ENCODE measurements around the gene NACC1. TPM values are rescaled to one million over a fixed set of nuclear protein-coding genes. Genes with fewer than 3 reads are reported as not detected.

Gene NACC1
- total and polyA plus RNA-seq, 2 of the 13 experiments (the other 11 are each of a cell fraction or from before 2014, with no cell fraction given) = 31.8 to 42.3 TPM

- TF ChIP-seq MTERF4 (CRISPR knock-in tag; IDR thresholded peaks at IDR 0.05) = no peak; the same call in 1 of the 2 replicates
- TF ChIP-seq MYC (CRISPR knock-in tag; IDR thresholded peaks at IDR 0.05; ENCODE audit: borderline replicate concordance) = peak; percentile 68; the same call in 1 of the 2 replicates
- TF ChIP-seq, protein P1, sequence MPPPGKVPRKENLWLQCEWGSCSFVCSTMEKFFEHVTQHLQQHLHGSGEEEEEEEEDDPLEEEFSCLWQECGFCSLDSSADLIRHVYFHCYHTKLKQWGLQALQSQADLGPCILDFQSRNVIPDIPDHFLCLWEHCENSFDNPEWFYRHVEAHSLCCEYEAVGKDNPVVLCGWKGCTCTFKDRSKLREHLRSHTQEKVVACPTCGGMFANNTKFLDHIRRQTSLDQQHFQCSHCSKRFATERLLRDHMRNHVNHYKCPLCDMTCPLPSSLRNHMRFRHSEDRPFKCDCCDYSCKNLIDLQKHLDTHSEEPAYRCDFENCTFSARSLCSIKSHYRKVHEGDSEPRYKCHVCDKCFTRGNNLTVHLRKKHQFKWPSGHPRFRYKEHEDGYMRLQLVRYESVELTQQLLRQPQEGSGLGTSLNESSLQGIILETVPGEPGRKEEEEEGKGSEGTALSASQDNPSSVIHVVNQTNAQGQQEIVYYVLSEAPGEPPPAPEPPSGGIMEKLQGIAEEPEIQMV (CRISPR knock-in tag; IDR thresholded peaks at IDR 0.05; ENCODE audit: low read depth) = no peak
- peak; percentile 93 for TF ChIP-seq SAP130 (CRISPR knock-in tag; IDR thresholded peaks at IDR 0.05; ENCODE audit: low read depth)
- TF ChIP-seq FOSL1 (CRISPR knock-in tag; IDR thresholded peaks at IDR 0.05; ENCODE audit: borderline replicate concordance) = no peak
- no peak for TF ChIP-seq ZNF776 (CRISPR knock-in tag; IDR thresholded peaks at IDR 0.05)
- TF ChIP-seq MAZ (IDR thresholded peaks at IDR 0.05; ENCODE audit: borderline replicate concordance, low read depth, low read length) = no peak; the same call in 1 of the 2 replicates
- TF ChIP-seq MAZ (CRISPR knock-in tag; IDR thresholded peaks at IDR 0.05; ENCODE audit: low read depth) = 0 out of 2 replicates have a peak, but pooled peaks have one; percentile 39
- no peak for TF ChIP-seq NR3C1 (CRISPR knock-in tag; IDR thresholded peaks at IDR 0.05)
- TF ChIP-seq ZNF615 (CRISPR knock-in tag; IDR thresholded peaks at IDR 0.05; ENCODE audit: borderline replicate concordance) = no peak
- TF ChIP-seq, protein P2, sequence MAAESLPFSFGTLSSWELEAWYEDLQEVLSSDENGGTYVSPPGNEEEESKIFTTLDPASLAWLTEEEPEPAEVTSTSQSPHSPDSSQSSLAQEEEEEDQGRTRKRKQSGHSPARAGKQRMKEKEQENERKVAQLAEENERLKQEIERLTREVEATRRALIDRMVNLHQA (CRISPR knock-in tag; IDR thresholded peaks at IDR 0.05) = no peak
- peak; percentile 13; the same call in 1 of the 2 replicates for TF ChIP-seq ZNF460 (CRISPR knock-in tag; IDR thresholded peaks at IDR 0.05; ENCODE audit: borderline replicate concordance)
- peak in 1 of 2 experiments; percentile 75; a peak in 2 of 4 replicates for TF ChIP-seq POLR2A (IDR thresholded peaks at IDR 0.05; ENCODE audit: insufficient read depth in 1 of 2, low read depth in 2 of 2, low read length in 2 of 2)
- TF ChIP-seq, protein P3, sequence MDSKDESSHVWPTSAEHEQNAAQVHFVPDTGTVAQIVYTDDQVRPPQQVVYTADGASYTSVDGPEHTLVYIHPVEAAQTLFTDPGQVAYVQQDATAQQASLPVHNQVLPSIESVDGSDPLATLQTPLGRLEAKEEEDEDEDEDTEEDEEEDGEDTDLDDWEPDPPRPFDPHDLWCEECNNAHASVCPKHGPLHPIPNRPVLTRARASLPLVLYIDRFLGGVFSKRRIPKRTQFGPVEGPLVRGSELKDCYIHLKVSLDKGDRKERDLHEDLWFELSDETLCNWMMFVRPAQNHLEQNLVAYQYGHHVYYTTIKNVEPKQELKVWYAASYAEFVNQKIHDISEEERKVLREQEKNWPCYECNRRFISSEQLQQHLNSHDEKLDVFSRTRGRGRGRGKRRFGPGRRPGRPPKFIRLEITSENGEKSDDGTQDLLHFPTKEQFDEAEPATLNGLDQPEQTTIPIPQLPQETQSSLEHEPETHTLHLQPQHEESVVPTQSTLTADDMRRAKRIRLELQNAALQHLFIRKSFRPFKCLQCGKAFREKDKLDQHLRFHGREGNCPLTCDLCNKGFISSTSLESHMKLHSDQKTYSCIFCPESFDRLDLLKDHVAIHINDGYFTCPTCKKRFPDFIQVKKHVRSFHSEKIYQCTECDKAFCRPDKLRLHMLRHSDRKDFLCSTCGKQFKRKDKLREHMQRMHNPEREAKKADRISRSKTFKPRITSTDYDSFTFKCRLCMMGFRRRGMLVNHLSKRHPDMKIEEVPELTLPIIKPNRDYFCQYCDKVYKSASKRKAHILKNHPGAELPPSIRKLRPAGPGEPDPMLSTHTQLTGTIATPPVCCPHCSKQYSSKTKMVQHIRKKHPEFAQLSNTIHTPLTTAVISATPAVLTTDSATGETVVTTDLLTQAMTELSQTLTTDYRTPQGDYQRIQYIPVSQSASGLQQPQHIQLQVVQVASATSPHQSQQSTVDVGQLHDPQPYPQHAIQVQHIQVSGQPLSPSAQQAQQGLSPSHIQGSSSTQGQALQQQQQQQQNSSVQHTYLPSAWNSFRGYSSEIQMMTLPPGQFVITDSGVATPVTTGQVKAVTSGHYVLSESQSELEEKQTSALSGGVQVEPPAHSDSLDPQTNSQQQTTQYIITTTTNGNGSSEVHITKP (CRISPR knock-in tag; IDR thresholded peaks at IDR 0.05; ENCODE audit: low read depth) = peak; percentile 70; the same call in 1 of the 2 replicates
- peak; percentile 46 for TF ChIP-seq RBM39 (IDR thresholded peaks at IDR 0.05; ENCODE audit: low read depth, low read length, poor library complexity, severe bottlenecking)
- peak; percentile 54 for TF ChIP-seq ZNF781 (CRISPR knock-in tag; IDR thresholded peaks at IDR 0.05; ENCODE audit: borderline replicate concordance, not compliant biosample characterization)
- TF ChIP-seq HNRNPLL (IDR thresholded peaks at IDR 0.05; ENCODE audit: low read depth, low read length, poor library complexity, severe bottlenecking) = no peak
- TF ChIP-seq NCOA5 (CRISPR knock-in tag; IDR thresholded peaks at IDR 0.05) = no peak
- TF ChIP-seq, protein P4, sequence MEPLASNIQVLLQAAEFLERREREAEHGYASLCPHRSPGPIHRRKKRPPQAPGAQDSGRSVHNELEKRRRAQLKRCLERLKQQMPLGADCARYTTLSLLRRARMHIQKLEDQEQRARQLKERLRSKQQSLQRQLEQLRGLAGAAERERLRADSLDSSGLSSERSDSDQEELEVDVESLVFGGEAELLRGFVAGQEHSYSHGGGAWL (CRISPR knock-in tag; IDR thresholded peaks at IDR 0.05) = no peak
- peak; percentile 69; the same call in 1 of the 2 replicates for TF ChIP-seq ZNF224 (CRISPR knock-in tag; IDR thresholded peaks at IDR 0.05)
- peak; percentile 92 for TF ChIP-seq XRCC5 (optimal IDR thresholded peaks at IDR 0.05; ENCODE audit: low read length)
- peak; percentile 69 for TF ChIP-seq CBX1 (IDR thresholded peaks at IDR 0.05; ENCODE audit: low read depth)
Observed at GRCh38 chr19:13164343-13165161, 46.5 kb downstream of the NACC1 start (continued).

Data from HepG2 (cell line).